Endothelial cell of umbilical vein (primary cell): ENCODE measurements around the gene TGFA.

Experiments
- POLR2A ChIP-seq: IDR thresholded peaks from 2 replicates; pipeline ENCODE4 v1.6.1; 2012; ENCODE audit warnings: low read depth, mild to moderate bottlenecking, control low read depth, low read length
- POLR2AphosphoS5 ChIP-seq: IDR thresholded peaks from 2 replicates; pipeline ENCODE4 v1.6.1; 2012; ENCODE audit warnings: low read depth, mild to moderate bottlenecking, control low read depth, low read length, moderate library complexity; ENCODE audit not compliant: insufficient read depth
- TF ChIP-seq, protein P1 (sequence below), 2 donors: IDR thresholded peaks; 1 replicate in 1 of 2; 2 replicates in 1 of 2; pipeline ENCODE4 v1.5.1; 2011; ENCODE audit warnings: low read length in 2 of 2, mild to moderate bottlenecking in 2 of 2, moderate library complexity in 2 of 2, control low read depth in 1 of 2, inconsistent platforms in 1 of 2, low read depth in 1 of 2; ENCODE audit not compliant: insufficient read depth in 1 of 2; ENCODE audit errors: extremely low read depth in 1 of 2

- TF ChIP-seq, protein P1, sequence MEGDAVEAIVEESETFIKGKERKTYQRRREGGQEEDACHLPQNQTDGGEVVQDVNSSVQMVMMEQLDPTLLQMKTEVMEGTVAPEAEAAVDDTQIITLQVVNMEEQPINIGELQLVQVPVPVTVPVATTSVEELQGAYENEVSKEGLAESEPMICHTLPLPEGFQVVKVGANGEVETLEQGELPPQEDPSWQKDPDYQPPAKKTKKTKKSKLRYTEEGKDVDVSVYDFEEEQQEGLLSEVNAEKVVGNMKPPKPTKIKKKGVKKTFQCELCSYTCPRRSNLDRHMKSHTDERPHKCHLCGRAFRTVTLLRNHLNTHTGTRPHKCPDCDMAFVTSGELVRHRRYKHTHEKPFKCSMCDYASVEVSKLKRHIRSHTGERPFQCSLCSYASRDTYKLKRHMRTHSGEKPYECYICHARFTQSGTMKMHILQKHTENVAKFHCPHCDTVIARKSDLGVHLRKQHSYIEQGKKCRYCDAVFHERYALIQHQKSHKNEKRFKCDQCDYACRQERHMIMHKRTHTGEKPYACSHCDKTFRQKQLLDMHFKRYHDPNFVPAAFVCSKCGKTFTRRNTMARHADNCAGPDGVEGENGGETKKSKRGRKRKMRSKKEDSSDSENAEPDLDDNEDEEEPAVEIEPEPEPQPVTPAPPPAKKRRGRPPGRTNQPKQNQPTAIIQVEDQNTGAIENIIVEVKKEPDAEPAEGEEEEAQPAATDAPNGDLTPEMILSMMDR (IDR thresholded peaks at IDR 0.05; ENCODE audit: extremely low read depth in 1 of 2, insufficient read depth in 1 of 2, low read depth in 1 of 2, low read length in 2 of 2) = no peak
- no peak for TF ChIP-seq POLR2AphosphoS5
- no peak for TF ChIP-seq POLR2A
These were observed 24.7 kb downstream of the TGFA start for GRCh38 chr2:70528929-70529328.
